ENCODE results near the gene TSR1.

GRCh38 chr17:2377659-2378058 is 41.4 kb upstream of the TSR1 start:
- TF ChIP-seq CTCF (IDR thresholded peaks at IDR 0.05; ENCODE audit: poor library complexity), result no peak
- no peak for TF ChIP-seq EZH2 (IDR thresholded peaks at IDR 0.05; ENCODE audit: borderline replicate concordance)

Data from hepatocyte (in vitro differentiated cells).